Bronchial epithelial cell (primary cell): ENCODE results near the gene CTSS. TPM values are rescaled to one million over a fixed set of nuclear protein-coding genes. Genes with fewer than 3 reads are reported as not detected.

Experiments
- DNase-seq: peaks from one replicate; pipeline ENCODE4 v3.0.0-alpha.2; 2010; ENCODE audit warnings: low read depth
- FAIRE-seq: peaks from 2 replicates; lab custom pipeline; 2011; peaks lifted over from hg19 to GRCh38; lab: Jason Lieb, UNC
- H3K27me3 ChIP-seq: 2 replicates; pipeline ENCODE4 v1.5.1; 2011; ENCODE audit warnings: low read length; ENCODE audit not compliant: control insufficient read depth, insufficient read depth
- H3K36me3 ChIP-seq: 2 replicates; pipeline ENCODE4 v1.5.1; 2011; ENCODE audit warnings: low read length; ENCODE audit not compliant: control insufficient read depth, insufficient read depth
- H3K4me3 ChIP-seq: 2 replicates; pipeline ENCODE4 v1.5.1; 2011; ENCODE audit warnings: mild to moderate bottlenecking, low read depth, low read length, control low read depth
- total RNA-seq: library from RNA; depleted of rRNA; stranded (reverse); fragments of >200 nt; gene quantifications from 2 replicates; pipeline ENCODE4 v1.2.1, GENCODE V29; 2014
- TF ChIP-seq, protein P1 (sequence below): IDR thresholded peaks from 2 replicates; pipeline ENCODE4 v1.5.1; 2011; ENCODE audit warnings: mild to moderate bottlenecking, moderate library complexity, low read length, control low read depth, inconsistent platforms; ENCODE audit not compliant: insufficient read depth, severe bottlenecking

CTSS gene
- total RNA-seq, 1 donor from 2014 or later = 0.53 TPM

DNA sequence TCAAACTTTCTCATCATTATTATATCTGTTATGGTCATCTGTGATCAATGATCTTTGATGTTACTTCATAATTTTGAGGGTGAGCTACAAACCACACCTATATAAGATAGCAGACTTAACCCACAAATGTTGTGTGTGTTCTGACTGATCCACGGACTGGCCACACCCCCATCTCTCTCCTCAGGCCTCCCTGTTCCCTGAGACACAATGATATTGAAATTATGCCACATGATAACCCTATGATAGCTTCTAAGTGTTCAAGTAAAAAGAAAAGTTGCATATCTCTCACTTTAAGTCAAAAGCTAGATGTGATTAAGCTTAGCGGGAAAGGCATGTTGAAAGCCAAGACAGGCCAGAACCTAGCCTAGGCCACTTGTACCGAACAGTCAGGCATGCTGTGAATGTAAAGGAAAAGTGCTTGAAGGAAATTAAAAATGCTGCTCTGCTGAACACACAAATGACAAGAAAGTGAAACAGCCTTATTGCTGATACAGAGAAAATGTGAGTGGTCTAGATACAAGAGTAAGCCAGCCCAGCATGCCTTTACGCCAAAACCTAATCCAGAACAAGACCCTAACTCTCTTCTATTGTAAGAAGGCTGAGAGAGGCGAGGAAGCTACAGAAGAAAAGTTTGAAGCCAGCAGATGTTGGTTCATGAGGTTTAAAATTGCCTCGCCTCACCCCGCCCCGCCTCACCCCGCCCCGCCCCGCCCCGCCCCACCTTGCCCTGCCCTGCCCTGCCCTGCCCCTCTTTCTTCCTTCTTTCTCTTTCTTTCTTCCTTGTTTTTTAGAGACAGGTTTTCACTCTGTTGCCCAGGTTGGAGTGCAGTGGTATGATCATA, 16.5 kb downstream of the CTSS start:
- FAIRE-seq = no peak

GRCh38 chr1:150730130-150730721, 35.4 kb downstream of the CTSS start:
- Histone ChIP-seq H3K27me3 (no peaks in the 10 kb centered on the region), H3K4me3 (no peak overlapping the region), H3K36me3 (no peaks in the 10 kb centered on the region)
- TF ChIP-seq, protein P1, sequence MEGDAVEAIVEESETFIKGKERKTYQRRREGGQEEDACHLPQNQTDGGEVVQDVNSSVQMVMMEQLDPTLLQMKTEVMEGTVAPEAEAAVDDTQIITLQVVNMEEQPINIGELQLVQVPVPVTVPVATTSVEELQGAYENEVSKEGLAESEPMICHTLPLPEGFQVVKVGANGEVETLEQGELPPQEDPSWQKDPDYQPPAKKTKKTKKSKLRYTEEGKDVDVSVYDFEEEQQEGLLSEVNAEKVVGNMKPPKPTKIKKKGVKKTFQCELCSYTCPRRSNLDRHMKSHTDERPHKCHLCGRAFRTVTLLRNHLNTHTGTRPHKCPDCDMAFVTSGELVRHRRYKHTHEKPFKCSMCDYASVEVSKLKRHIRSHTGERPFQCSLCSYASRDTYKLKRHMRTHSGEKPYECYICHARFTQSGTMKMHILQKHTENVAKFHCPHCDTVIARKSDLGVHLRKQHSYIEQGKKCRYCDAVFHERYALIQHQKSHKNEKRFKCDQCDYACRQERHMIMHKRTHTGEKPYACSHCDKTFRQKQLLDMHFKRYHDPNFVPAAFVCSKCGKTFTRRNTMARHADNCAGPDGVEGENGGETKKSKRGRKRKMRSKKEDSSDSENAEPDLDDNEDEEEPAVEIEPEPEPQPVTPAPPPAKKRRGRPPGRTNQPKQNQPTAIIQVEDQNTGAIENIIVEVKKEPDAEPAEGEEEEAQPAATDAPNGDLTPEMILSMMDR = no peak
- FAIRE-seq (no peak), DNase-seq (no peak)

More for the DNA sequence above, 16.5 kb downstream of the CTSS start:
- no peaks in the 10 kb centered on the region for H3K36me3 ChIP-seq
- TF ChIP-seq, protein P1 = no peak
- peak; percentile 44 for DNase-seq
- no peak overlapping the region for H3K4me3 ChIP-seq
- H3K27me3 ChIP-seq = no peaks in the 10 kb centered on the region

DNA sequence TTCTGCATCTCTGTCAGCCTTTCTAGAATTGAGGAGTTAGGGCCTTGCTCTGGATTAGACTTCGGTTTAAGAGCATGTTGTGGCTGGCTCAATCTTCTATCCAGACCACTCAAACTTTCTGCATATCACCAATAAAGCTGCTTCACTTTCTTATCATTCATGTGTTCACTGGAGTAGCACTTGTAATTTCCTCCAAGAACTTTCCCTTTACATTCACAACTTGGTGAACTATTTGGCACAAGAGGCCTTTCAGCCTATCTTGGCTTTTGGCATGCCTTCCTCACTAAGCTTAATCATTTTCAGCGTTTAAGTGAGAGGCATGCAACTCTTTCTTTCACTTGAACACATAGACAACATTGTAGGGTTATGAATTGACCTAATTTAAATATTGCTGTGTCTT, 41.2 kb downstream of the CTSS start:
- DNase-seq (no peak), FAIRE-seq (no peak)
- H3K4me3 ChIP-seq = no peak overlapping the region
- TF ChIP-seq, protein P1 = no peak
- no peaks in the 10 kb centered on the region for H3K36me3 ChIP-seq
- no peaks in the 10 kb centered on the region for H3K27me3 ChIP-seq

GRCh38 chr1:150720703-150721102, 44.9 kb downstream of the CTSS start, which contains the start of gene HORMAD1:
Gene HORMAD1 (minus strand): TSS chr1:150720895. CDS start chr1:150719505, 1,390 bp downstream.
- DNase-seq (no peak), FAIRE-seq (no peak)
- TF ChIP-seq, protein P1 = no peak
- Histone ChIP-seq H3K27me3 (no peaks in the 10 kb centered on the region), H3K36me3 (no peaks in the 10 kb centered on the region), H3K4me3 (no peak within 1 kb of the TSS)

- DNase-seq (no peak), FAIRE-seq (no peak)
- Histone ChIP-seq H3K36me3 (no peaks in the 10 kb centered on the region), H3K4me3 (no peak overlapping the region), H3K27me3 (no peaks in the 10 kb centered on the region)
- TF ChIP-seq, protein P1 = no peak
Observed at GRCh38 chr1:150720098-150720497, 45.5 kb downstream of the CTSS start.
